ENCODE measurements around the gene RNU5B-1.

DNA sequence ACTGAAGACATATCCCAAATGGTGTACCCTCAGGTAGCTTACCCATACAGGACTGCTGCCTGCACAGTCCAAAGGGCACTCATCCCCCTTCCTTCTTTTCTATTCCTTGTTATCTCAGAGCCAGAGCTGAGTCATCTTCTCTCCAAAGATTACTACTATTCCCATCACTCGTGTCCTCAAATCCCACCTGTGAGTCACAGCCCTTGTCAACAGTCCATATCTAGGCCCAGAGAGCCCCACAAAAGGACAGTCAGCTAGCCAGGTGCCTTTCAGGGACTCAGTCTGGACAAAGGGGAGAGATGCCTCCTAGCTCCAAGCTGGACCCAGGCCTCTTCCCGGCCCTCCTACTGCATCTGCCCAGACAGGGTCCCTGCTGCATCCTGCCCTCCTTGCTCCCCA lies 28.8 kb upstream of the RNU5B-1 start:
- TF ChIP-seq, protein P1, sequence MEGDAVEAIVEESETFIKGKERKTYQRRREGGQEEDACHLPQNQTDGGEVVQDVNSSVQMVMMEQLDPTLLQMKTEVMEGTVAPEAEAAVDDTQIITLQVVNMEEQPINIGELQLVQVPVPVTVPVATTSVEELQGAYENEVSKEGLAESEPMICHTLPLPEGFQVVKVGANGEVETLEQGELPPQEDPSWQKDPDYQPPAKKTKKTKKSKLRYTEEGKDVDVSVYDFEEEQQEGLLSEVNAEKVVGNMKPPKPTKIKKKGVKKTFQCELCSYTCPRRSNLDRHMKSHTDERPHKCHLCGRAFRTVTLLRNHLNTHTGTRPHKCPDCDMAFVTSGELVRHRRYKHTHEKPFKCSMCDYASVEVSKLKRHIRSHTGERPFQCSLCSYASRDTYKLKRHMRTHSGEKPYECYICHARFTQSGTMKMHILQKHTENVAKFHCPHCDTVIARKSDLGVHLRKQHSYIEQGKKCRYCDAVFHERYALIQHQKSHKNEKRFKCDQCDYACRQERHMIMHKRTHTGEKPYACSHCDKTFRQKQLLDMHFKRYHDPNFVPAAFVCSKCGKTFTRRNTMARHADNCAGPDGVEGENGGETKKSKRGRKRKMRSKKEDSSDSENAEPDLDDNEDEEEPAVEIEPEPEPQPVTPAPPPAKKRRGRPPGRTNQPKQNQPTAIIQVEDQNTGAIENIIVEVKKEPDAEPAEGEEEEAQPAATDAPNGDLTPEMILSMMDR (IDR thresholded peaks at IDR 0.05) = no peak
- TF ChIP-seq POLR2A (IDR thresholded peaks at IDR 0.05) = no peak
- no peak for TF ChIP-seq EP300 (IDR thresholded peaks at IDR 0.05)

Data from sigmoid colon (tissue), 4 donors.